Duodenal mucosa (tissue), 2 donors: ENCODE measurements around the gene TMEM119.

Source experiments
- H3K27ac ChIP-seq: one replicate; pipeline ENCODE4 v1.7.0; 2013; ENCODE audit warnings: low read depth, low read length
- H3K27me3 ChIP-seq, 2 donors: one replicate each; pipeline ENCODE4 v1.7.0; 2013; ENCODE audit warnings: low read length in 2 of 2, control low read depth in 1 of 2; ENCODE audit not compliant: insufficient read depth in 2 of 2, control insufficient read depth in 1 of 2
- H3K36me3 ChIP-seq, 2 donors: one replicate each; pipeline ENCODE4 v1.7.0; 2013; ENCODE audit warnings: low read length in 2 of 2, control low read depth in 1 of 2; ENCODE audit not compliant: insufficient read depth in 2 of 2, control insufficient read depth in 1 of 2
- H3K4me1 ChIP-seq, 2 donors: one replicate each; pipeline ENCODE4 v1.7.0; 2013; ENCODE audit warnings: low read length in 2 of 2, control low read depth in 1 of 2; ENCODE audit not compliant: insufficient read depth in 2 of 2, control insufficient read depth in 1 of 2
- H3K4me3 ChIP-seq, 2 donors: one replicate each; pipeline ENCODE4 v1.7.0; 2013; ENCODE audit warnings: low read length in 2 of 2, low read depth in 1 of 2
- H3K9ac ChIP-seq, 2 donors: one replicate each; pipeline ENCODE4 v1.7.0; 2013; ENCODE audit warnings: low read length in 2 of 2, low read depth in 1 of 2
- H3K9me3 ChIP-seq, 2 donors: one replicate each; pipeline ENCODE4 v1.7.0; 2013; ENCODE audit warnings: low read length in 2 of 2, control low read depth in 1 of 2; ENCODE audit not compliant: control insufficient read depth in 1 of 2

The TMEM119 gene

GRCh38 chr12:108607981-108608600, 10.2 kb upstream of the TMEM119 start:
- no peak overlapping the region for H3K4me3 ChIP-seq
- H3K9ac ChIP-seq, result no peak overlapping the region
- no peaks in the 10 kb centered on the region for H3K27me3 ChIP-seq
- H3K27ac ChIP-seq, result no peak overlapping the region
- H3K9me3 ChIP-seq, result no peaks in the 10 kb centered on the region
- H3K36me3 ChIP-seq, result no peaks in the 10 kb centered on the region
- H3K4me1 ChIP-seq, result peaks cover 0 to 3% of the 10 kb centered on the region in 2 donors

GRCh38 chr12:108606492-108606891, 8.6 kb upstream of the TMEM119 start:
- no peaks in the 10 kb centered on the region for H3K4me1 ChIP-seq
- H3K27me3 ChIP-seq, result no peaks in the 10 kb centered on the region
- no peaks in the 10 kb centered on the region for H3K36me3 ChIP-seq
- no peak overlapping the region for H3K9ac ChIP-seq
- no peak overlapping the region for H3K27ac ChIP-seq
- H3K9me3 ChIP-seq, result no peaks in the 10 kb centered on the region
- no peak overlapping the region for H3K4me3 ChIP-seq

DNA sequence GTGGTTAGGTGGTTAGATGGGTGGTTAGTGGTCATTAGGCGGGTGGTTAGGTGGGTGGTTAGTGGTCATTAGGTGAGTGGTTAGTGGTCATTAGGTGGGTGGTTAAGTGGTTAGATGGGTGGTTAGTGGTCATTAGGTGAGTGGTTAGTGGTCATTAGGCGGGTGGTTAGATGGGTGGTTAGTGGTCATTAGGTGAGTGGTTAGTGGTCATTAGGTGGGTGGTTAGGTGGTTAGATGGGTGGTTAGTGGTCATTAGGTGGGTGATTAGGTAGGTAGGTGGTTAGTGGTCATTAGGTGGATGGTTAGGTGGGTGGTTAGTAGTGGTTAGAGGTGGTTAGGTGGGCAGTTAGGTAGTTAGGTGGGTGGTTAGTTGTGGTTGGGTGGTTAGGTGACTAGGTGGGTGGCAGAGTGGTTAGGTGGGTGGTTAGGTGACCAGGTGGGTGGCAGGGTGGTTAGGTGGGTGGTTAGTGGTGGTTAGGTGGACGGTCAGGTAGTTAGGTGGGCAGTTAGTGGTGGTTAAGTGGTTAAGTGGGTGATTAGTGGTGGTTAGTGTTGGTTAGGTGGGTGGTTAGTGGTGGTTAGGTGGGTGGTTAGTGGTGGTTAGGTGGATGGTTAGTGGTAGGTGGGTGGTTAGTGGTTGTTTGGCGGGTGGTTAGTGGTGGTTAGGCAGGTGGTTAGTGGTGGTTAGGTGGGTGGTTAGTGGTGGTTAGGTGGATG, 8.0 kb upstream of the TMEM119 start:
- H3K4me1 ChIP-seq, result no peaks in the 10 kb centered on the region
- H3K4me3 ChIP-seq, result no peak overlapping the region
- H3K36me3 ChIP-seq, result no peaks in the 10 kb centered on the region
- H3K27me3 ChIP-seq, result no peaks in the 10 kb centered on the region
- no peak overlapping the region for H3K27ac ChIP-seq
- no peak overlapping the region for H3K9ac ChIP-seq
- no peaks in the 10 kb centered on the region for H3K9me3 ChIP-seq

- H3K27me3 ChIP-seq, result no peaks in the 10 kb centered on the region
- H3K27ac ChIP-seq, result no peak overlapping the region
- H3K4me1 ChIP-seq, result no peaks in the 10 kb centered on the region
- no peak overlapping the region for H3K4me3 ChIP-seq
- no peaks in the 10 kb centered on the region for H3K9me3 ChIP-seq
- no peak overlapping the region for H3K9ac ChIP-seq
- no peaks in the 10 kb centered on the region for H3K36me3 ChIP-seq
Observed at GRCh38 chr12:108605000-108605689, 7.3 kb upstream of the TMEM119 start.

- H3K27ac ChIP-seq, result no peak overlapping the region
- no peak overlapping the region for H3K9ac ChIP-seq
- H3K4me3 ChIP-seq, result no peak overlapping the region
Observed at GRCh38 chr12:108604208-108604941, 6.5 kb upstream of the TMEM119 start.

DNA sequence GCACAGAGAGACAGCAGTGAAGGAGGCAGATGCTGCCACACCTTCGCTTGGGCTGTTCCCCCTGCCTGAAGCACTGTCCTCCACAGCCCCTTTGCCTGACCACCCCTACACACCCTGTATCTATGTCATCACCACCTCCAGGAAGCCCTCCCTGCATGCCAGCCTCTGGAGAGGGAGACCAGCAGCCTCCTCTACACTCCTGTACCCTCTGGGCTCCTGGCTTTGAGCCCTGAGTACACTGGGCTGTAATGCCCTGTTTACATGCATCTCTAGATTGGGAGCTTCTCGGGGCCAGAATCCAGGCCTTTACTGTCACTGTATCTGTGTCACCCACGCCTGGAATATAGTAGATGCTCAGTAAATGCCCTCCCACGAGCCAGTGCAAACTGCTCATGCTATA, 5.9 kb upstream of the TMEM119 start:
- Histone ChIP-seq H3K27ac (no peak overlapping the region), H3K9me3 (no peaks in the 10 kb centered on the region), H3K36me3 (no peaks in the 10 kb centered on the region), H3K4me1 (no peaks in the 10 kb centered on the region), H3K9ac (no peak overlapping the region), H3K4me3 (no peak overlapping the region), H3K27me3 (no peaks in the 10 kb centered on the region)

More at GRCh38 chr12:108604208-108604941, 6.5 kb upstream of the TMEM119 start:
- Histone ChIP-seq H3K4me1 (no peaks in the 10 kb centered on the region), H3K27me3 (no peaks in the 10 kb centered on the region), H3K36me3 (no peaks in the 10 kb centered on the region), H3K9me3 (no peaks in the 10 kb centered on the region)

DNA sequence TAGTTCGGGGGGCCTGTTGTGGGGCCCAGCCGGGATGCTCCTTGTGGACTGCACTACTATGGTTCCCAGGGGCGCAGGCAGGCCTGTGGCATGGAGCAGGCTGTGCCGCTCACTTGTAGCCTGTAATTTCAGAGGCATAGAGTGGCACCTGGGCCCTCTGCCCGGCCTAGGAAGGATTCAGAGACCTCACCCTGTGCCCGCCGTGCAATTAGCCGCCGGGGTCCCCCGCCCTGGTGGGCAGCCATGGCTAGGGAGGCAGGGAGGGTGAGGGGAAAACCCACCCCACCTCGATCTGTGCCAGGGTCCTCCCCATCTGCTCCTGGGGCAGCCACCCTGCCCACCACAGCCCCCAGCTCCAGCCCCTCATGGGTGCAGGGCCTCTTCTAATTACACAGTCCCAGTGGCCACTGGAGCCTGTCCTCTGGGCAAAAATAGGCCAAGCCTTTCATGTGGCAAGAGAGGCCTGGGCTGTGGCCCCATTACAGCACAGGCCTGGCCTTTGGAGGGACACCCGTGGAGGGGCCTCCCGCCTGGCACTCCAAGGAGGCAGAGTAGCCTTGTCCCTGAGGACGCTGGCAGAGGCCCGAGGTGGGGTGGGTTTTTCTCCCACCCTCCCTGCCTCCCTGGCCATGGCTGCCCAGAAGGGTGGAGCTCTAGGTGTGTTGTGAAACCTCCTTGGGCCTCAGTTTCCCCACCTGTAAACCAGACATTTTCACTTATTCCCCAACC, 5.3 kb upstream of the TMEM119 start:
- Histone ChIP-seq H3K9ac (no peak overlapping the region), H3K4me3 (no peak overlapping the region), H3K27me3 (no peaks in the 10 kb centered on the region), H3K4me1 (no peaks in the 10 kb centered on the region), H3K27ac (no peak overlapping the region), H3K9me3 (no peaks in the 10 kb centered on the region), H3K36me3 (no peaks in the 10 kb centered on the region)

GRCh38 chr12:108602209-108602705, 4.4 kb upstream of the TMEM119 start:
- no peaks in the 10 kb centered on the region for H3K27me3 ChIP-seq
- no peaks in the 10 kb centered on the region for H3K9me3 ChIP-seq
- H3K4me3 ChIP-seq, result no peak overlapping the region
- H3K9ac ChIP-seq, result no peak overlapping the region
- no peaks in the 10 kb centered on the region for H3K36me3 ChIP-seq
- no peak overlapping the region for H3K27ac ChIP-seq
- no peaks in the 10 kb centered on the region for H3K4me1 ChIP-seq

GRCh38 chr12:108600702-108601007, 2.8 kb upstream of the TMEM119 start:
- no peaks in the 10 kb centered on the region for H3K36me3 ChIP-seq
- no peak overlapping the region for H3K9ac ChIP-seq
- H3K4me1 ChIP-seq, result no peaks in the 10 kb centered on the region
- H3K4me3 ChIP-seq, result no peak overlapping the region
- no peaks in the 10 kb centered on the region for H3K9me3 ChIP-seq
- H3K27me3 ChIP-seq, result no peaks in the 10 kb centered on the region
- no peak overlapping the region for H3K27ac ChIP-seq
